Epidermal melanocyte (primary cell): ENCODE results near the gene TBCE.
A peak's percentile ranks its signal among the peaks of the same experiment; 100 is the strongest.

Experiments used
- DNase-seq: peaks from one replicate; pipeline ENCODE4 v3.0.0; 2011; ENCODE audit warnings: low spot score; ENCODE audit not compliant: insufficient read length

Gene TBCE

GRCh38 chr1:235409042-235409820, 42.0 kb downstream of the TBCE start:
- no peak for DNase-seq

GRCh38 chr1:235410467-235410866, 43.2 kb downstream of the TBCE start:
- DNase-seq = no peak

GRCh38 chr1:235411489-235412486, 44.6 kb downstream of the TBCE start:
- DNase-seq = no peak

GRCh38 chr1:235415008-235415904, 48.0 kb downstream of the TBCE start:
- peak; percentile 87 for DNase-seq

GRCh38 chr1:235416662-235417049, 49.4 kb downstream of the TBCE start:
- no peak for DNase-seq

- DNase-seq = peak; percentile 91
Measured at GRCh38 chr1:235417086-235417697, 50.0 kb downstream of the TBCE start.

GRCh38 chr1:235421751-235422150, 54.5 kb downstream of the TBCE start:
- no peak for DNase-seq

- no peak for DNase-seq
Measured at GRCh38 chr1:235423214-235423652, 56.0 kb downstream of the TBCE start.

GRCh38 chr1:235424092-235424491, 56.9 kb downstream of the TBCE start:
- no peak for DNase-seq

- no peak for DNase-seq
Measured at GRCh38 chr1:235425357-235425756, 58.1 kb downstream of the TBCE start.

GRCh38 chr1:235426143-235426542, 58.9 kb downstream of the TBCE start:
- DNase-seq = no peak

GRCh38 chr1:235426680-235427079, 59.5 kb downstream of the TBCE start:
- DNase-seq = no peak

GRCh38 chr1:235427447-235427846, 60.2 kb downstream of the TBCE start:
- no peak for DNase-seq

GRCh38 chr1:235429143-235429542, 61.9 kb downstream of the TBCE start:
- no peak for DNase-seq

GRCh38 chr1:235430991-235431390, 63.8 kb downstream of the TBCE start:
- no peak for DNase-seq

- no peak for DNase-seq
Measured at GRCh38 chr1:235434001-235434400, 66.8 kb downstream of the TBCE start.

GRCh38 chr1:235441159-235441685, 74.0 kb downstream of the TBCE start:
- no peak for DNase-seq

GRCh38 chr1:235442788-235443429, 75.7 kb downstream of the TBCE start:
- no peak for DNase-seq

GRCh38 chr1:235448616-235449015, 81.4 kb downstream of the TBCE start:
- DNase-seq = no peak

- no peak for DNase-seq
Measured at GRCh38 chr1:235450433-235450832, 83.2 kb downstream of the TBCE start.
